Measurements from ENCODE around the gene TAS2R38.

- no peak for TF ChIP-seq CTCF (conservative IDR thresholded peaks at IDR 0.05)
- TF ChIP-seq ZFX (IDR thresholded peaks at IDR 0.05) = no peak
Observed at GRCh38 chr7:141990011-141990725, 16.6 kb upstream of the TAS2R38 start.
